IPS-15b (cell line): Measurements from ENCODE around the gene FGF23.

ENCODE experiments used
- H3K27me3 ChIP-seq: one replicate; pipeline ENCODE4 v1.6.1; 2013; ENCODE audit warnings: low read length; ENCODE audit not compliant: control insufficient read depth, insufficient read depth
- H3K36me3 ChIP-seq: one replicate; pipeline ENCODE4 v1.6.1; 2013; ENCODE audit warnings: low read length; ENCODE audit not compliant: control insufficient read depth, insufficient read depth
- H3K4me1 ChIP-seq: one replicate; pipeline ENCODE4 v1.6.1; 2013; ENCODE audit warnings: mild to moderate bottlenecking, low read length; ENCODE audit not compliant: control insufficient read depth, insufficient read depth
- H3K4me3 ChIP-seq: one replicate; pipeline ENCODE4 v1.5.1; 2013; ENCODE audit warnings: low read depth, low read length
- H3K9ac ChIP-seq: one replicate; pipeline ENCODE4 v1.6.1; 2013; ENCODE audit warnings: low read depth, mild to moderate bottlenecking, low read length
- H3K9me3 ChIP-seq: one replicate; pipeline ENCODE4 v1.6.1; 2013; ENCODE audit warnings: mild to moderate bottlenecking, low read length; ENCODE audit not compliant: control insufficient read depth, insufficient read depth

Gene FGF23

GRCh38 chr12:4380332-4380731, 820 bp upstream of the FGF23 start:
- Histone ChIP-seq H3K4me1 (peaks cover 3% of the 10 kb centered on the region), H3K9me3 (no peaks in the 10 kb centered on the region), H3K9ac (no peak overlapping the region), H3K4me3 (no peak overlapping the region), H3K27me3 (peaks cover 5% of the 10 kb centered on the region), H3K36me3 (no peaks in the 10 kb centered on the region)

GRCh38 chr12:4378772-4379171, 740 bp downstream of the FGF23 start:
- no peak overlapping the region for H3K4me3 ChIP-seq
- no peak overlapping the region for H3K9ac ChIP-seq
- H3K4me1 ChIP-seq, result peaks cover 3% of the 10 kb centered on the region
- no peaks in the 10 kb centered on the region for H3K36me3 ChIP-seq
- H3K27me3 ChIP-seq, result peaks cover 5% of the 10 kb centered on the region
- H3K9me3 ChIP-seq, result no peaks in the 10 kb centered on the region

- H3K27me3 ChIP-seq, result peaks cover 3% of the 10 kb centered on the region
- no peak overlapping the region for H3K4me3 ChIP-seq
- no peaks in the 10 kb centered on the region for H3K4me1 ChIP-seq
- no peaks in the 10 kb centered on the region for H3K36me3 ChIP-seq
- no peaks in the 10 kb centered on the region for H3K9me3 ChIP-seq
- H3K9ac ChIP-seq, result no peak overlapping the region
Measured at GRCh38 chr12:4375449-4375848, 4.1 kb downstream of the FGF23 start.

- Histone ChIP-seq H3K36me3 (no peaks in the 10 kb centered on the region), H3K4me3 (no peak overlapping the region), H3K27me3 (no peaks in the 10 kb centered on the region)
Measured at GRCh38 chr12:4372653-4373052, 6.9 kb downstream of the FGF23 start.

GRCh38 chr12:4370265-4370664, 9.2 kb downstream of the FGF23 start:
- Histone ChIP-seq H3K4me3 (no peak overlapping the region), H3K9me3 (no peaks in the 10 kb centered on the region), H3K4me1 (no peaks in the 10 kb centered on the region), H3K36me3 (no peaks in the 10 kb centered on the region), H3K9ac (no peak overlapping the region), H3K27me3 (no peaks in the 10 kb centered on the region)

More at GRCh38 chr12:4372653-4373052, 6.9 kb downstream of the FGF23 start:
- no peaks in the 10 kb centered on the region for H3K4me1 ChIP-seq
- H3K9ac ChIP-seq, result no peak overlapping the region
- H3K9me3 ChIP-seq, result no peaks in the 10 kb centered on the region

- H3K9me3 ChIP-seq, result no peaks in the 10 kb centered on the region
- no peak overlapping the region for H3K9ac ChIP-seq
- H3K4me1 ChIP-seq, result no peaks in the 10 kb centered on the region
- no peak overlapping the region for H3K4me3 ChIP-seq
- H3K27me3 ChIP-seq, result no peaks in the 10 kb centered on the region
- no peaks in the 10 kb centered on the region for H3K36me3 ChIP-seq
Measured at GRCh38 chr12:4369548-4369947, 10.0 kb downstream of the FGF23 start.

GRCh38 chr12:4366090-4366489, 13.4 kb downstream of the FGF23 start:
- no peaks in the 10 kb centered on the region for H3K27me3 ChIP-seq
- H3K9me3 ChIP-seq, result no peaks in the 10 kb centered on the region
- no peak overlapping the region for H3K9ac ChIP-seq
- H3K4me3 ChIP-seq, result no peak overlapping the region
- H3K4me1 ChIP-seq, result no peaks in the 10 kb centered on the region
- no peaks in the 10 kb centered on the region for H3K36me3 ChIP-seq

- Histone ChIP-seq H3K36me3 (peaks cover 3% of the 10 kb centered on the region), H3K9ac (no peak overlapping the region), H3K9me3 (no peaks in the 10 kb centered on the region), H3K4me3 (no peak overlapping the region), H3K4me1 (no peaks in the 10 kb centered on the region), H3K27me3 (no peaks in the 10 kb centered on the region)
Measured at GRCh38 chr12:4356041-4356327, 23.5 kb downstream of the FGF23 start.

- Histone ChIP-seq H3K9me3 (no peaks in the 10 kb centered on the region), H3K4me3 (no peak overlapping the region), H3K27me3 (no peaks in the 10 kb centered on the region), H3K36me3 (peaks cover 3% of the 10 kb centered on the region), H3K9ac (no peak overlapping the region), H3K4me1 (no peaks in the 10 kb centered on the region)
Measured at GRCh38 chr12:4355156-4356040, 24.1 kb downstream of the FGF23 start.

- Histone ChIP-seq H3K36me3 (peaks cover 3% of the 10 kb centered on the region), H3K9me3 (no peaks in the 10 kb centered on the region), H3K4me3 (no peak overlapping the region), H3K9ac (no peak overlapping the region), H3K27me3 (no peaks in the 10 kb centered on the region), H3K4me1 (no peaks in the 10 kb centered on the region)
Measured at GRCh38 chr12:4353785-4354208, 25.7 kb downstream of the FGF23 start.

- H3K4me3 ChIP-seq, result no peak overlapping the region
- H3K36me3 ChIP-seq, result peaks cover 3% of the 10 kb centered on the region
- no peaks in the 10 kb centered on the region for H3K4me1 ChIP-seq
- no peaks in the 10 kb centered on the region for H3K9me3 ChIP-seq
- H3K27me3 ChIP-seq, result no peaks in the 10 kb centered on the region
- H3K9ac ChIP-seq, result no peak overlapping the region
Measured at GRCh38 chr12:4346931-4347330, 32.6 kb downstream of the FGF23 start.

GRCh38 chr12:4331842-4332241, 47.7 kb downstream of the FGF23 start:
- Histone ChIP-seq H3K27me3 (no peaks in the 10 kb centered on the region), H3K4me3 (no peak overlapping the region), H3K36me3 (peaks cover 16% of the 10 kb centered on the region), H3K9me3 (no peaks in the 10 kb centered on the region), H3K4me1 (no peaks in the 10 kb centered on the region), H3K9ac (no peak overlapping the region)
